MG63 (cell line): ENCODE data around the gene FAM107B. TPM values are rescaled to one million over a fixed set of nuclear protein-coding genes. Genes with fewer than 3 reads are reported as not detected.
"Not testable (repeated sequence)": the region's sequence is repeated elsewhere in the genome, so short reads cannot be mapped to it uniquely, and the experiment has no call there.

Source experiments
- DNase-seq: peaks from one replicate; pipeline ENCODE4 v3.0.0-alpha.2; 2020
- H3K27me3 ChIP-seq: fragments of 250-450 bp; sonication (Bioruptor Pico); 2 replicates; pipeline ENCODE4 v1.5.1; 2020; ENCODE audit warnings: mild to moderate bottlenecking, moderate library complexity
- H3K36me3 ChIP-seq: fragments of 250-450 bp; sonication (Bioruptor Pico); 2 replicates; pipeline ENCODE4 v1.5.1; 2020; ENCODE audit warnings: mild to moderate bottlenecking, moderate library complexity
- H3K4me3 ChIP-seq: fragments of 250-450 bp; sonication (Bioruptor Pico); 2 replicates; pipeline ENCODE4 v1.5.1; 2020; ENCODE audit warnings: mild to moderate bottlenecking, moderate library complexity
- H3K9me3 ChIP-seq: fragments of 250-450 bp; sonication (Bioruptor Pico); 2 replicates; pipeline ENCODE4 v1.5.1; 2020; ENCODE audit warnings: mild to moderate bottlenecking, moderate library complexity
- total RNA-seq: library from RNA; depleted of rRNA; stranded (reverse); fragments of >200 nt; shearing (Covaris generic); gene quantifications from 2 replicates; pipeline ENCODE4 v1.2.3, GENCODE V29; 2014; ENCODE audit warnings: low replicate concordance

Gene FAM107B
- total RNA-seq, 1 experiment from 2014 or later: 62.0 TPM

DNA sequence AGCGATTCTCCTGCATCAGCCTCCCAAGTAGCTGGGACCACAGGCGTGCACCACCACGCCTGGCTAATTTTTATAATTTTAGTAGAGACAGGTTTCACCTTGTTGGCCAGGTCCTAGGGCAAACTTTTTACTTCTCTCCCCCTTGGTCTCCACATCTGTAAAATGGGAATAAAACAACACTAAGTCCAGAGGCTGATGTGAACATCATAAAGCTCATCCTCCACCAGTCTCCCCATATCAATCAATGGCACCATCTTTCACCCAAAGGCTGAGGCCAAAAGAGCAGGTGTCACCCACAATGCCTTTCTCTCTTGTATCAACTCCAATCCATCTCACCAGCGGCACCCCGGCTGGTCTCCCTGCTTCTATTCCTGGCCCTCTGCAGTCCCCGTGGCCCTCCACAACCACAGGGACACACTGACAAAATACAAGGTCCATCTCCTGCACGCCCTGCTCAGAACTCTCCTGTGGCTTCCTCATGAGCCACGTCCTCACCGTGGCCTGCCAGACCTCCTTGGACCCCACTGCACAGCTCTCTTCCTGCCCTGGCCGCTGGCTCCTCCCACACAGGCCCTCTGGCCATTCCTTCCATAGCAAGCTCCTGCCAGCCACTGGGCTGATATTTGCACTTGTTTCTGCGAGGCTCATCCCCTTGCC, 179.0 kb downstream of the FAM107B start:
- no peaks in the 10 kb centered on the region for H3K9me3 ChIP-seq
- no peaks in the 10 kb centered on the region for H3K27me3 ChIP-seq
- H3K36me3 ChIP-seq: peaks cover 71% of the 10 kb centered on the region
- DNase-seq: no peak
- H3K4me3 ChIP-seq: no peak overlapping the region

DNA sequence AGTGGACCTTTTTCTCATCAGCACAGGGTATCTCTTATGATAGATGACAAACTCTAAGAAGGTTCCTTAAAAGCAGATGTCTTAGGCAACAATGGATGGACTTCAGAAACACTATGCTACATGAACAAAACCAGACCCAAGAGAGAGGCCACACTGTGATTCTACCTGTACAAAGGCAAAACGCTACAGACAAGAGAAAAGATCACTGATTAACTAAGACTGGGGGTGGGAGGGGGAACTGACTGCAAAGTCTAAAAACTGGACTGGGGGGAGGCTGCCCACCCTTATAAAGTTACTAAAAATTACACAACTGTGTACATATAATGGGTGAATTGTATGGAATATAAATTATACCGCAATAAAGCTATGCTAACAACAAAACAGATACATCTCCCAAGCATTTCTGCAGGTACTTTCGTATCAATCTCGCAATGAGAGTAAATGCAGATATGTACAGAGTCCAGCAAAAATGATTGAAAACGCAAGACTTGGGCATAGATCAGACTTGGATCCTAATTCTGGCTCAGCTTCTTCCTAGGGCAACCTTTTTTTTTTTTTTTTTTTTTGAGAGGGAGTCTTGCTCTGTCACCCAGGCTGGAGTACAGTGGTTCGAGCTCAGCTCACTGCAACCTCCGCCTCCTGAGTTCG, 179.7 kb downstream of the FAM107B start:
- DNase-seq: no peak
- Histone ChIP-seq H3K36me3 (peaks cover 70% of the 10 kb centered on the region), H3K9me3 (no peaks in the 10 kb centered on the region), H3K27me3 (no peaks in the 10 kb centered on the region), H3K4me3 (no peak overlapping the region)

DNA sequence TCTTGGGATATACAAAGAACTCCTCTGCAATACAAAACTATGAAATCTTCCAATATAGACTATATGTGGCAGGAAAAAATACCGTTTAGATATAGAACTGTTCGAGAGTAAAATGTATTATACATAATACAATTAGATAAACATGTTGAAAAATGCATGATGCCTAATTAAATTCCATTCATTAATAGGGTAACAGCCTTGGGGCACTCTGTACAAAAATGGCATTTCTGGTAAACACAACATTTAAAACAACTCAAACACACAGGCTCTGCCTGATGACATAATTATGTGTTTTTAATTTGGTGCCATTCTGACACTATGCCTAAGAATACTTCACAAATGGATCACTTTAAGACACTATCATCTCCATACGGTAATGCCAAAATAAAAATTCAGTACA, 180.9 kb downstream of the FAM107B start:
- H3K9me3 ChIP-seq: no peaks in the 10 kb centered on the region
- no peak for DNase-seq
- peaks cover 67% of the 10 kb centered on the region for H3K36me3 ChIP-seq
- no peaks in the 10 kb centered on the region for H3K27me3 ChIP-seq
- H3K4me3 ChIP-seq: no peak overlapping the region

DNA sequence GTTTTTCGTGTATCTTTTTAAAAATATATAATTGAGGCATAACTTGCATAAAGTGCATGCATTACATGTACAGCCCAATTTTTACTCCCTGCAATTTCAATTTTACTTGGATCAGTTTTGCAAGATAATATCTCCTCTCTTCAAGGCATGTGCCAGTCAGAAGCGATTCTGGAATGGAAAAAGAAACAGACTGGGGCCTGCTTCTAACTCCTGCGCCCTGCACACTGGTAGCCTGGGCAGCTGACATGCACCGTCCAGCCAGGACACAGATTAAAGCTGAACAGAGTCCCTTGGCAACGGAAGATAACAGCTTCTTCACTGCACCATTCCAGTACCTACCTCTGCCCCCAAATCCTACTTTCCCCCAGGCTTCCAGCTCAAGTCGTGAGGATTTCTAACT, 182.1 kb downstream of the FAM107B start:
- peaks cover 58% of the 10 kb centered on the region for H3K36me3 ChIP-seq
- no peak for DNase-seq
- H3K9me3 ChIP-seq: no peaks in the 10 kb centered on the region
- no peaks in the 10 kb centered on the region for H3K27me3 ChIP-seq
- H3K4me3 ChIP-seq: no peak overlapping the region

DNA sequence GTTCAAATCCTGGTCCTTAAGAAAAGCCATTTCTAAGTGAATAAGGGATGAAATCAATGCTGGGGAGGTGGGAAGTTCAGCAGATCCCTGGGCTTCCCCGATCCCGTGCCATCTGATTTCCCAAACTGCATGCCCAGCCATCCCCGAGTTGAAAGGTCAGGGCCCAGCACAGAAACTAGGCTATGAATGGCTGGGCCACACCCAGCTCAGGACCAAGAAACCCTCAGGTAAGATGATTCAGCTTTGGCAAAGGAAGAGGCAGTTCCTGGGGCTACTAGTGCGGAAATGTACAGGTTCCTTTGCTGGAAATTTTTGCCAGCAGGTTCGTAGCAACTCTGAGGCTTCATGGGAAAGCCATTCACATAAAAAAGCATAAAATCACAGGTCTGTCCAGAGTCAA, 182.7 kb downstream of the FAM107B start:
- Histone ChIP-seq H3K36me3 (peaks cover 59% of the 10 kb centered on the region), H3K4me3 (no peak overlapping the region), H3K9me3 (no peaks in the 10 kb centered on the region), H3K27me3 (no peaks in the 10 kb centered on the region)
- no peak for DNase-seq

DNA sequence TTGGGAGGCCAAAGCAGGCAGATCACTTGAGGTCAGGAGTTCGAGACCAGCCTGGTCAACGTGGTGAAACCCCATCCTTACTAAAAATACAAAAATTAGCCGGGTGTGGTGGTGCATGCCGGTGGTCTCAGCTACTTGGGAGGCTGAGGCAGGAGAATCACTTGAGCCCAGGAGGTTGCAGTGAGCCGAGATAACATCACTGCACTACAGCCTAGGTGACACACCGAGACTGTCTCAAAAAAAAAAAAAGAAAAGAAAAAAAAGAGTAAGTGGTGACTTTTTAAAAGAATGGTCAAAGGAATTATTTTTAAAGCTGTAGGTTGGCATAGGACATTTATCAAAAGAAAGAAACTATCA, 185.8 kb downstream of the FAM107B start:
- not testable (repeated sequence) for DNase-seq

DNA sequence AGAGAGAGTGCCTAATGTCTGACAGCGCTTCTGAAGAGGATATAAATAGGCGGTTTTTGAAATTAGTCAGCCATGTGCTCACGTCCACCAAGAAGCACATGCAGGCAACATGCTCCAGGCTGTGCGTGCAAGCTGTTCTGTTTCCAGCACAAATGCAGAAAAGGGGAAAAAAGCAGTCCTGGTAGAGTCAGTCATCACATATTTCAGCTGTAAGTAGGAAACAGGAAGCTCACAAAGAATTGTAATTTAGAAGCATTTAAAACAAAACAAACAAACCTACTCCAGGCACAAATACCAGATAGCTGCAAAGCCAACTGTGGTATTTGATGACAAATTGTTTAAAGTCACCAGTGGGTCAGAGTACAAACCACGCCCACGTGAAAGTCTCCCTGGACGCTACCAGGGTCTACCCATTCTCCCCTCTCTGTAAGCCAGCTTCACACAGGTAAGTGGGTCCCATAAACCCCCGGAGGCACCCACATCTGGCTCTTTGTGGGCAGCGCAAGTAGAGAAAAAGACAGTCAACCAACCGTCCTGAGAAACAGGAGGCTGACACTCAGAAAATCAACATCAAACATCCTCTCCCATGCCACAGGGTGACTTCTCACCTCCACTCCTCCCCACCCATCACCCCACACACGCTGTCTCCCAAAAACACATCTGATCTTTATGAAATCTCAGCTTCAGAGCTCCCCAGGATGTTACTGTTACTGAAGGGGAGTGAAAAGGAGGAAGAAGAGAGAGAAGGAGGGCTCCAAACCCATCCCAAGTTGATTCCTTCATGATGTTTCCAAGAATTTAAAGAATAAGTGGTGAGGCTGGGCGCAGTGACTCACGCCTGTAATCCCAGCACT, 186.4 kb downstream of the FAM107B start:
- Histone ChIP-seq H3K36me3 (peaks cover 53% of the 10 kb centered on the region), H3K4me3 (no peak overlapping the region), H3K9me3 (no peaks in the 10 kb centered on the region), H3K27me3 (no peaks in the 10 kb centered on the region)
- peak; percentile 91 for DNase-seq

More for the DNA sequence above, 185.8 kb downstream of the FAM107B start:
- peaks cover 59% of the 10 kb centered on the region for H3K36me3 ChIP-seq
- H3K9me3 ChIP-seq, H3K27me3 ChIP-seq, H3K4me3 ChIP-seq: not testable (repeated sequence)

DNA sequence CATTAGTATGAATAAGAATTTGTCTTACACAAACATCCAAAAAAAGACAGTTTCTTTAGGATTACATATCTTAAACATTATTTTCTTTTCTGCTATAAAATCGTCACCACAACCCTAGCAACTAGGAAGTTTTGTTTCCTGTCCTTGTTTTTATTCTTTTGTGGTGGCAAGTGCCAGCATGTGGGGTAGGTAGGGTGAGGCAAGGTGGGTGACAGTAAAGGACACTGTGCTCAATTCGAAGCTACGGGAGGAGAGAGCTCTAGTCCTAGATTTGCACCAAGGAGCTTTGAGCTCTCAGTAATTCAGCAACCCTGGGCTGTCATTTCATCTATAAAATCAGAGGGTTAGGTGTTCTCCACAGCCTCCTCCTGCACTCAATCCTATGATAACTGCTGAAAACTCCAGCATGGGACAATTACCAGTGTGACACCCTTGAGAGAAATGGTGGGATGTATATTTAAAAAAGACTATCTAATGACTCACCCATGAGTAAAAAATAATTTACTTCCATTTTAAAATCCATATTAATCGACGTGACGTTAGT, 187.1 kb downstream of the FAM107B start:
- H3K9me3 ChIP-seq: no peaks in the 10 kb centered on the region
- H3K27me3 ChIP-seq: no peaks in the 10 kb centered on the region
- DNase-seq: no peak
- H3K36me3 ChIP-seq: peaks cover 47% of the 10 kb centered on the region
- H3K4me3 ChIP-seq: no peak overlapping the region

DNA sequence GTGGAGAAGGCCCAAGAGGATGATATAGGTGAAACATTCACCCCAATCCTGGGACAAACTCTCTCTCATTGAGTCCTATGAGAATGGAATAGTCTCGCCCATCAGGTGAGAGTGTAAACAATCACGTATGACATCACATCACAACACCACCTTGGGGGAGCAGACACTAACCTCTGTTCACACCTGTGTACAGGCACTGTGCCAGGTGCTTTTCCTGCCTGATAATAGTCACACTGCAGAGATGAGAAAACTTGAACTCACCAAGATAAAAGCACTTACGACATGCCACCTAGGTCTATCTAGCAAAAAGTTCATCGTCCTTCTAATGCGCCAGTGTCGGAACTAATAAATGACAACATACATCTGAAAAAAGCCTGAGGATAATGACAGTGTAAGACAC, 187.8 kb downstream of the FAM107B start:
- H3K4me3 ChIP-seq: no peak overlapping the region
- peaks cover 40% of the 10 kb centered on the region for H3K36me3 ChIP-seq
- no peaks in the 10 kb centered on the region for H3K9me3 ChIP-seq
- DNase-seq: no peak
- no peaks in the 10 kb centered on the region for H3K27me3 ChIP-seq

DNA sequence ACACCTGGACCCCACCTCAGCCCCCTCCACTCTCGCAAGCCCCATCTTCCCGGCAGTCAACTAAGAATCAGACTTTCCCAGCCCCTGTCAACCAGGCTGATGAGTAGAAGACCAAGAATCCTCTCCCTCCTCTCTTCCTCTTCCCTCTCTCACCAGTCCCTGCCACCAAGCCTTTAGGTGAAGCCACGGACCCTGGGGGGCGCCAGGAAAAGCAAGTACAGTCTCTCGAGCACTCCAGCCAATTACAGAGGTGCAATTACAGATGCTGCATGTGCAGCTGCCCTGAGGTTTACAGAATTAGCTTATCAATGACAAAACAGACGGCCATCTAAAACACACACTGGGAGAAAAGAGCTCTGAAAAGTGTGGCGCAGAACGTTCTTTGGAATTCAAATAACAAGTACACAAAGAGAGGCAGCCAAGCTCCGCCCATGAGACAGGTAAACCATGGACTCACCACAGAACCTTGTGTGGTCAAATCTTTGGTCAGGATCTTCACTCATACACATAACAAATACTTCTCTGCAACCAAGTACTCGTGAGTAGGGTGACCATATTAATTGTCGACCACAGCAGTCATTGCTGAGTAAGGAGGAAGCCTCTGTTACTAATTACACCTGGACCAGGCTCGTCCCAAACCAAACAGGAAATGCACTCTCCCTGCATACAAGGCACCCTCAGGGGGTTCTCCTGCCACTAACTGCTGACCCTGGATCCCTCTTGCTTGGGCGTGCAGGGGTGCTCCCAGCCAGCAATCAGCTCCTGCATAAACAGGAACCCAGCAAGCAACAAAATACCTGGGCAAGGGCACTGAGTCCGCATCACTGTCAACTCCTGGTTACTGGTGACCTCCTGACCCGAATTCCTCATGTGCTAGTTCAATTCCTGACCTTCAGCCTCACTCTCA, 189.2 kb downstream of the FAM107B start:
- H3K9me3 ChIP-seq: no peaks in the 10 kb centered on the region
- H3K27me3 ChIP-seq: no peaks in the 10 kb centered on the region
- DNase-seq: no peak
- peaks cover 39% of the 10 kb centered on the region for H3K36me3 ChIP-seq
- H3K4me3 ChIP-seq: no peak overlapping the region

DNA sequence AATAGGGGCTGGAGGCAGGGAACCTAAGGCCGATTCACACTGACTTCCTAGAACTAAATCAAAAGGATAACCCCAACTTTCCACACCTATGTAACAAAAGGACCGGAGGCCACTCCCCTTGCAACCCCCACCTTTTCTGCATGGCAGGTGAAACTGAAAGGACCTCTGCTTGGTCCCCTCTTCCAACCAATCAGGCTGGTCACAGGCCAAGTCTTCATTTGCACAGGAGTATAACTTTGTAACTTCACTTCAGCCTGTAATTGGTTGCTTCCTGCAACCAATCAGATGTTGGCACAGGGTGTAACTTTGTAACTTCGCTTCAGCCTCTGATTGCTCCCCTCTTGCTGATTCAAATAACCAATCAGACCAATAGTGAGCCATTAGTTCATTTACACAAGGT, 190.0 kb downstream of the FAM107B start:
- no peaks in the 10 kb centered on the region for H3K27me3 ChIP-seq
- peaks cover 31% of the 10 kb centered on the region for H3K36me3 ChIP-seq
- DNase-seq: no peak
- no peak overlapping the region for H3K4me3 ChIP-seq
- no peaks in the 10 kb centered on the region for H3K9me3 ChIP-seq

DNA sequence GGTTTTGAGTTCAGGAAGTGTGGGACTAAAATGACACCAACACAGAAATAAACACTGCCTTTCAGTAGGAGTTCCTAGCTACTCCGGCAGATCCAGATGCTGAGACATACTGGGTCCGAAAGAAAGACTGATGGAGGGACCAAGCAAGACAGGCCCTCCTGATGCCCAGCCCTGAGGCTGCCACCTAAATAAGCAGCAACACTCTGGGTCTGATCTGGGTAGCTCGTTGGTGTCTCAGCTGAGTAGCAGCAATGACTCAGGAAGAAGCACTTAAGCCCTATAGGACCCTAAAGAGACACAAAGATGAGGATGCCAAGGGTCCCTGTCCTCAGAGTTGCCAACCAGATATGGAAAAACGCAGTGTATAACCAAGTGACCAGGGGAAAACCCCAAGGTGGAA, 190.7 kb downstream of the FAM107B start:
- no peaks in the 10 kb centered on the region for H3K9me3 ChIP-seq
- peaks cover 24% of the 10 kb centered on the region for H3K36me3 ChIP-seq
- no peaks in the 10 kb centered on the region for H3K27me3 ChIP-seq
- DNase-seq: no peak
- no peak overlapping the region for H3K4me3 ChIP-seq

DNA sequence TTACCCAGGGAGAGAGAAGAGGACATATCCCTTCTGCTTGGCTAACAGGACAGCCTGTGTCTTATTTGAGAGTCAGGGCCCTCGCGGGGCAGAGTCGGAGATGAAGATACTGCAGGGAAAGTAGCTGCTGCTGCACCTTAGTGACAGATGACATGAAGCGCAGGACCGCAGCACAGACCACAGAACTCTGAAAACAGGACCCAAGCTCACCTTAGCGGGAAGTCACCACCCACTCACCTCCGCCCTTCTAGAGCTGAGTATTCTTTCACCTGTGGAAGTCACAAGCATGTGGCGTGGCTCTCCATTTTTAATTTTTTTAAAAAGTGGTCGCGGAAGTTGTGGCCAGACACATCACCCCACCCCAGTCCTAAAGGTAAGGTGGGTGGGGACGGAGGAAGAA, 191.4 kb downstream of the FAM107B start:
- Histone ChIP-seq H3K9me3 (no peaks in the 10 kb centered on the region), H3K36me3 (peaks cover 24% of the 10 kb centered on the region), H3K4me3 (no peak overlapping the region), H3K27me3 (no peaks in the 10 kb centered on the region)
- no peak for DNase-seq

DNA sequence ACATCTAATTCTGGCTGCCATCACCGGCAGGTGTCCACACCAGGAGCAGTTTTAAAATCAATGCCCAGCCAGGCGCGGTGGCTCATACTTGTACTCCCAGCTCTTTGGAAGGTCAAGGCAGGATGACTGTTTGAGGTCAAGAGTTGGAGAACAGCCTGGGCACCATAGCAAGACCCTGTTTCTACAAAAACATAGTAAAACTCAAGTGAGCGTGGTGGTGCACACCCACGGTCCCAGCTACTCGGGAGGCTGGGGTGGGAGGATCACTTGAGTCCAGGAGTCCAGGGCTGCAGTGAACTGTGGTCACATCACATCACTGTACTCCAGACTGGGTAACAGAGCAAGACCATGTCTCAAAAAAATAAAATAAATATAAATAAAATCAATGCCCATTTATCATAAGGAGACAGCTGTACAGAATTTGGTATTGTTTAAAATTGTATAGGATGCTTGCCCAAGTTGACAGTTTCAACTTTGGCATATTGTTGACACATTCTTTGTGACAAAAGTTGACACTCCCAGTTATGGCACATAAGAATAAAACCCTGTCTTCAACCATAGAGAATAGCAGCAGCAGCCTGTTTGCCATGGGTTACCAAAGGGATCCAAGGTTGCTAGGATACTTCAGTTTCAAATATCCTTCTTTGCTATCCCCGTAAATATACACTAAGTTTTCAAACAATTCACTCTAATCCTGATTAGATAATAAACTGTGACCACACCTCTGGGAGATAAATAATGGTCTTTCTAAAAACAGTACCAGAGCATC, 193.0 kb downstream of the FAM107B start:
- Histone ChIP-seq H3K36me3 (peaks cover 15% of the 10 kb centered on the region), H3K9me3 (no peaks in the 10 kb centered on the region), H3K4me3 (no peak overlapping the region), H3K27me3 (no peaks in the 10 kb centered on the region)
- no peak for DNase-seq

DNA sequence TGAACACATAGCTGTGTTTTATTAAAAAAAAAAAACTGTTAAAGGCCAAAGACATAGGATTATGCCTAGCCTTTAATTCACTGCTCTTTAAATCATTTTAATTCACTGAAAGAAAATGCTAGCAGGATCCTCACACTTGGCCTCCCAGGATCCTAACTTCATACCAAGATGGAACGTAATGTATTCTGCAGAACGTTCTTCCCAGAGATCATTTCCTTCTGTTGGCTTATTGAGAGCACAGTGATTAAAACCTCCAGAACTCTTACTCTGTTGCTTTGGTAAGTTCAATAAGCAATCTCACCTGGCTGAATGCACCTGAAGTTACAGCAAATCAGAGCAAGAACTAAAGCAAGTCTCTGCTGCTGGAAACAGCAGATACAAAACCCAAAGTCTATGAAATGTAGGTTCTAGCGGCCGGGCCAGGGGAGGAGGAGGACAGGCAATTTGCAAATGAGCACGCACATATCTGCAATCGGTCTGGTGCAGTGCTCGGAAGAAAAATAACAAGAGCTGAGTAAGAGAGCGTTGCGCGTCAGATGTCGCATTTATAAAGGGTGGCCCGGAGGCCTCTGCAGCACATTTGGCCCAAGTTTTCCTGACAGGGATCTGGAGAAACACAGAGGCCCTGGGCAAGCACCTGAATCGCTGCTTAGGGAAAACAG, 193.9 kb downstream of the FAM107B start:
- Histone ChIP-seq H3K9me3 (no peaks in the 10 kb centered on the region), H3K36me3 (peaks cover 11% of the 10 kb centered on the region), H3K27me3 (no peaks in the 10 kb centered on the region), H3K4me3 (no peak overlapping the region)
- no peak for DNase-seq
